ENCODE measurements around the gene MAP4K2.

The MAP4K2 gene

GRCh38 chr11:64813826-64814225 is 10.8 kb upstream of the MAP4K2 start:
- no peak for DNase-seq (ENCODE audit: low read depth in 2 of 2)

DNA sequence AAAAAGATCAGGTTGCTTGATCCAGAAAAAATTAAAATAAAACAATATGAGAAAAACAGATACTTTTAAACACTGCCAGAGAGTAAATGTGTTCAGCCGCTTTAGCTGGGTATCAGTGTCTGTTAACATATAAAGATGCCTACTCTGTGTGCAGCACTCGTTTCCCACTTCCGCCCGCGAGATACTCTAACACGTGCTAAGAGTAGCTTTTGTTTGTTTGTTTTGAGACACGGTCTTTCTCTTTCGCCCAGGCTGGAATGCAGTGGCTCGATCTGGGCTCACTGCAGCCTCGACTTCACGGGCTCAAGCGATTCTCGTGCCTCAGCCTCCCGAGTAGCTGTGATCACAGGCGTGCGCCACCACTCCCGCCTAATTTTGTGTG is 7.9 kb upstream of the MAP4K2 start:
- no peak for DNase-seq (ENCODE audit: low read depth in 2 of 2)

GRCh38 chr11:64810271-64810890 is 7.4 kb upstream of the MAP4K2 start, which contains the start of gene MEN1:
MEN1 (minus strand) TSS chr11:64810551; CDS start chr11:64810109, 442 bp downstream.
- peak; percentile 85 to 89 for DNase-seq (ENCODE audit: low read depth in 2 of 2)

DNA sequence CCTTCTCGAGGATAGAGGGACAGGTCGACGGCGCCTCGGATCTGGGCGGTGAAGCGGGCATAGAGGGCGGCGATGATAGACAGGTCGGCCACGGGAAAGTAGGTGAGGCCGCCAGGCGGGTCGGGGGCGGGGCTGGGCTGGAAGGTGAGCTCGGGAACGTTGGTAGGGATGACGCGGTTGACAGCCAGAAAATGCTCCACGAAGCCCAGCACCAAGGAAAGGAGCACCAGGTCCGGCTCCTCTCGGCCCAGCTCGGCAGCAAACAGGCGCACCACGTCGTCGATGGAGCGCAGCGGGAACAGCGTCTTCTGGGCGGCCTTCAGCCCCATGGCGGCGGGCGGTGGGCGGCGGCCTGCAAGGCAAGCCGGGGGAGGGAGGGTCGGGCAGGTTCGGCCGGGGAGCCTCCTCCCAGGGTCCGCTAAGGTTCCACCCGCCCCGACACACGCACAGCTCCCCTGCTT is 6.8 kb upstream of the MAP4K2 start:
- no peak for DNase-seq (ENCODE audit: low read depth in 2 of 2)

DNA sequence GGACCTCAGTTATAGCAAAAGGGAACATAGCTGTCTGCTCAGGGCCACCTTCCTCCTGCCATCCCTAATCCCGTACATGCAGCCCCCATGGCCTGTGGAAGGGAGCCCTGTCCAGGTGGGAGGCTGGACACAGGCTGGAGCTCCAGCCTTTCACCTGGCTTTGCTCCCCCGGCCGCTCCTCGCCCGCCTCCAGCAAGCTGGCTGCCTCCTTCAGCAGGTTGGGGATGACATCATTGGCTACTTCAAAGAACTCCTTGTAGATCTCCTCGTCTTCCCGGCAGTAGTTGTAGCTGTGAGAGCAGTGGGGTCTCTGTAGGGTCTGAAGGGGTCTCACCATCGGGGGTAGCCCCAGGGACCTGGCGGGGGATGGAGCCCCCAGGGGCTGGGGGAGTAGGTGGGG is 2.5 kb upstream of the MAP4K2 start:
- DNase-seq (ENCODE audit: low read depth in 2 of 2) = no peak

DNA sequence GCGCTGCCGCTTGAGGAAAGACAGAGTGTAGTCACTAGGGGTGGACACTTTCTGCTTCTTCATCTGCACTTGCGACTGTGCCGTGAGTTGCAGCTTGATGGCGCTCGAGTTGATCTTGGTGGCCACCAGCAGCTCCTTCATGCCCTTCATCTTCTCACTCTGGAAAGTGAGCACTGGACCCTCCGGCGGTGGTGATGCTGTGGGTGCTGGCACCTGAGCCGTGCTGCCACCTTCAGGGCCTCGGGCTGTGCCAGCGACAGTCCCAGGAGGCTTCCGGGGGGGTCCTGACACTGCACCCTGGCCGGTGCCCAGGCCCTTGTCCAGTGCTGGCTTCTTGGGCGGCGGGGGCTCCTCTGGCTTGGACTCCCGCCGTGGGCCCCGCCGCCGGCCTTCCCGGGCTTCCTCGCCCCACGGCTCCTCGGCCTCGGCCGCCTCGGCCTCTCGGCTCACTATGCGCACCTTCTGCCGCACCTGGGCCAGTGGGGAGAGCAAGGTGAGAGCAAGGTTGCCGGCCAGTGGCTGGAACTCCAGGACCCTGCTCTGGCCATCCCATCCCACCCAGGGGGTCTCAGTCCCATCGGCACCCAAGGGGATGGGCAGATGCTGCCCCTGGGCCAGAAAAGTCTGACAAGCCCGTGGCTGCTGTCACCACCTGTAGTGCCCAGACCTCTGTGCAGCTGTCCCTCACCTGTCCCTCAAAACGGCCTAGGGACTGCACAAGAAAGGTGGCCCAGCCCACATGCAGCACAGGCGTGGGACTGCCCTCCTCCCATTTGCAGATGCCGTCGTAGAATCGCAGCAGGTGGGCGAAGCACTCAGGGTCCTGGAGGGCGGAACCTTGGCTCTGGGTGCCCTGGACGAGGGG is 1.6 kb upstream of the MAP4K2 start:
- no peak for DNase-seq (ENCODE audit: low read depth in 2 of 2)

- no peak for DNase-seq (ENCODE audit: low read depth in 2 of 2)
Observed at GRCh38 chr11:64803846-64804345, 882 bp upstream of the MAP4K2 start.

DNA sequence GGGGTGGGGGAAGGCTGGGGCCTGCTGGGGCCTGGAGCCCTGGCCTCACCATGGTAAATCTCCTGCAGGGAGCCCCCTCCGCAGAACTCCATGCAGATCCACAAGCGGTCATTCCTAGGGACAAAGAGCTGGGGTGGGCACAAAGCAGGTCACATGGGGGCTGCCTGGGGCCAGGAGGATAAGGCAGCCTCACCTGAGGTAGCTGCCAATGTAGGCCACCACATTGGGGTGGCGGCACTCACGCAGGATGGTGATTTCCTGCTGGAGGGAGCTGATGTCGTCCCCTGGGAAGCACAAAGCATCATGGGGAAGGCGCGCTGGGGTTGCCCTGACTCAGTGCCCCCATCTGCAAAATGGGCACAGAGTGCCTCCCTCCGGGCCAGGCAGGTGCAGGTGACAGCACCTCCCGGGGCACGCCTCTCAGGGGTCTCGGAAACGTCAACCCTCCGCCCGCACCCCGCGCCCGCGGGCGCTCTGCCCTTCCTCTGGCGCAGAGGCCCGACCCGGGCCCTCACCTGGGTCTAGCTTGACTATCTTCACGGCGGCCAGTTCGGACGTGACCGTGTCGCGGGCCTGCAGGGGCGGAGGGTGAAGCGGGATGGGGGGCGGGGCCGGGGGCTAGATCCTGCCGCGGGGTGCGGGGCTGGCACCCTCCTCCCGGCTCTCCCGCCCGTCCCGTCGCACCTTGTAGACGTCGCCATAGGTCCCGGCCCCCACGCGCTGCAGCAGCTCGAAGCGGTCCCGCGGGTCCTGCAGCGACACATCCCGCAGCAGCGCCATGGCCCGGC is 450 bp downstream of the MAP4K2 start:
- DNase-seq (ENCODE audit: low read depth in 2 of 2) = no peak

DNA sequence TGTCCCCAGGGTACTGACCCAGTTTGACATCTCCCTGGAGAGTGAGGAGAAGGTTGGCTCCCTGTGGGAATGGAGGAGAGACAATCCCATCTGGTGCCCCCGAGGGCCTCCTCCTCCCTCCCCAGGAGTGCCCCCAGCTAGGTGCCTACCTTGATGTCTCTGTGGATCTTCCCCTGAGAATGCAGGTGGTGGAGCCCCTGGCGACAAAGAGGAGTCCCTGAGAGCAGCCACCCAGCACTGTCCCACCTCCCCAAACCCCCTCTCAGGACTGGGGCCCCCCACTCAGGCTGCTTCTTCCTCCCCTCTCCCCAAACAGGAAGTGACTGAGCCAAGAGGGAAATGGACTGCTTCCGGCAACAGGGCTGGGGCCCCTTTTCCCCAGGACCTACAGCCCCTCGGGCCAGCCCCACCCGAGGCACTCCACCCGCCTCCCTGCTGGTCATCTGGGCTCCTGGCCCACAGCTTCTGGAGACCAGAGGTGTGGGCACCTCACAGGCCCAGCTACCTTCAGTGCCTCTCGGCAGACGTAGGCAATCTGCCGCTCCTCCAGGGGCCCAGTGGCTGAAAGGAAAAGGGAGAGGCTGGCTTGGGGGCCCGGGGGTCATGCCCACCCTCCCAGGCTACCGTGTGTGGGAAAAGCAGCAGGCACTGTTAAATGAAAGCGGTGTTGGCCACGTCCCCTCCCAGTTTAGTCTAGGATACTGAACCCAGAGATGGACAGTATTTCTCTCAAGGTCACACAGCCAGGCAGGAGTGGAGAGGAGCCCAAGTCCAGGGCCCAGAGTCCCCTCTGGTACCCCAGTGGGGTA is 1.2 kb downstream of the MAP4K2 start:
- no peak for DNase-seq (ENCODE audit: low read depth in 2 of 2)

GRCh38 chr11:64801158-64801464 is 1.9 kb downstream of the MAP4K2 start:
- DNase-seq (ENCODE audit: low read depth in 2 of 2) = no peak

- DNase-seq (ENCODE audit: low read depth in 2 of 2) = no peak
Observed at GRCh38 chr11:64800303-64801157, 2.5 kb downstream of the MAP4K2 start.

GRCh38 chr11:64799623-64800302 is 3.3 kb downstream of the MAP4K2 start:
- no peak for DNase-seq (ENCODE audit: low read depth in 2 of 2)

DNA sequence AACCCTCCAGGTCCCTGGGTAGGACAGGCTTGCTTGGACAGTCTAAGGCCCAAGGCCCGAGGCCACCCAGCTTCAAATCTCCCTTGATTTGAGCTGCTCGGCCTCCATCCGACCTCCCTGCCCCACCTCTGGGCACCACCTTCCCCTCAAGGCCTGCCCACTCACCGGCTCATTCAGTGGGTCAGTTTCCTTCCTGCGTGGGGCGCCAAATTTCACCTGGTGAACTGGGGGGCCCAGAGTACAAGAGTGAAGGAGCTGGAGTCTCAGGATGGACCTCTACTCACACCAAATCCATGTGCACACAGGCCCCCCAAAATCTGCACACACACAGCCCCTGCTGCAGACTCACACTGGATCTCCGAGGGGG is 3.8 kb downstream of the MAP4K2 start:
- no peak for DNase-seq (ENCODE audit: low read depth in 2 of 2)

GRCh38 chr11:64796757-64797541 is 6.1 kb downstream of the MAP4K2 start:
- DNase-seq (ENCODE audit: low read depth in 2 of 2) = no peak

- DNase-seq (ENCODE audit: low read depth in 2 of 2) = no peak
Observed at GRCh38 chr11:64796047-64796756, 6.8 kb downstream of the MAP4K2 start.

- no peak for DNase-seq (ENCODE audit: low read depth in 2 of 2)
Observed at GRCh38 chr11:64794526-64794925, 8.5 kb downstream of the MAP4K2 start.

- no peak for DNase-seq (ENCODE audit: low read depth in 2 of 2)
Observed at GRCh38 chr11:64793271-64794160, 9.5 kb downstream of the MAP4K2 start.

GRCh38 chr11:64792482-64792881 is 10.5 kb downstream of the MAP4K2 start:
- no peak for DNase-seq (ENCODE audit: low read depth in 2 of 2)

All from fibroblast of skin of left quadriceps (primary cell).